Panc1 (cell line): ENCODE data around the gene AOC2. TPM values are rescaled to one million over a fixed set of nuclear protein-coding genes. Genes with fewer than 3 reads are reported as not detected.

ENCODE experiments used
- ATAC-seq: fragments of 200-7000 bp; cut with Tn5 transposase; 2 replicates; pipeline ENCODE4 v1.9.1; 2020; ENCODE audit warnings: mild to moderate bottlenecking, moderate library complexity
- BruUV-seq: library from RNA; stranded (reverse); fragments of 400-500 nt; replicated peaks from 2 replicates; lab custom pipeline; 2021; lab: Mats Ljungman, UMichigan
- CTCF ChIA-PET: fragments of 300-600 bp; sonication (Branson Sonifier 250); formaldehyde crosslinking; loops from one replicate; lab custom pipeline; 2022; ENCODE audit warnings: antibody characterized with exemption; lab: Charles Lee
- POLR2A ChIA-PET: fragments of 300-600 bp; sonication (Branson Sonifier 250); formaldehyde crosslinking; loops from one replicate; lab custom pipeline; 2022; ENCODE audit warnings: antibody characterized with exemption; lab: Charles Lee
- DNase-seq: peaks from one replicate; pipeline ENCODE4 v3.0.0-alpha.2; 2010; ENCODE audit warnings: low read depth, low spot score
- H3K27ac ChIP-seq: 2 replicates; pipeline ENCODE4 v1.5.1; 2011; ENCODE audit warnings: mild to moderate bottlenecking, low read length, inconsistent platforms
- H3K27me3 ChIP-seq: fragments of 200-500 bp; sonication (Bioruptor generic); 2 replicates; pipeline ENCODE4 v1.6.0; 2014; ENCODE audit warnings: low read length, inconsistent platforms; ENCODE audit not compliant: control insufficient read depth, insufficient read depth
- H3K36me3 ChIP-seq: fragments of 200-500 bp; sonication (Bioruptor generic); 2 replicates; pipeline ENCODE4 v1.5.1; 2014; ENCODE audit warnings: inconsistent platforms, mild to moderate bottlenecking, low read length, moderate library complexity; ENCODE audit not compliant: control insufficient read depth, insufficient read depth
- H3K4me1 ChIP-seq: 2 replicates; pipeline ENCODE4 v1.5.1; 2011; ENCODE audit warnings: inconsistent platforms, mild to moderate bottlenecking, low read length, moderate library complexity; ENCODE audit not compliant: control insufficient read depth, insufficient read depth
- H3K4me3 ChIP-seq, 2 experiments: 2 replicates each; pipeline ENCODE4 v1.5.1; 2011 to 2012; ENCODE audit warnings: low read depth in 2 of 2, low read length in 2 of 2, mild to moderate bottlenecking in 2 of 2, inconsistent platforms in 1 of 2, moderate library complexity in 1 of 2
- H3K9me3 ChIP-seq: fragments of 200-500 bp; sonication (Bioruptor generic); 2 replicates; pipeline ENCODE4 v1.5.1; 2014; ENCODE audit warnings: low read depth, mild to moderate bottlenecking, inconsistent platforms, low read length, moderate library complexity; ENCODE audit not compliant: control insufficient read depth, insufficient read depth
- POLR2AphosphoS5 ChIP-seq: IDR thresholded peaks from 2 replicates; pipeline ENCODE4 v1.6.1; 2012; ENCODE audit warnings: mild to moderate bottlenecking, low read depth, low read length, moderate library complexity
- REST ChIP-seq, 2 experiments: IDR thresholded peaks; 2 replicates each; pipeline ENCODE4 v1.6.1; 2011 to 2012; ENCODE audit warnings: low read depth in 2 of 2, control low read depth in 1 of 2, low read length in 1 of 2, mild to moderate bottlenecking in 1 of 2, moderate library complexity in 1 of 2; ENCODE audit not compliant: insufficient read depth in 1 of 2
- SIN3A ChIP-seq: IDR thresholded peaks from 2 replicates; pipeline ENCODE4 v1.6.1; 2012; ENCODE audit warnings: low read depth, mild to moderate bottlenecking, low read length, moderate library complexity, borderline replicate concordance; ENCODE audit not compliant: insufficient read depth
- TCF7L2 ChIP-seq: IDR thresholded peaks from 2 replicates; pipeline ENCODE4 v1.6.1; 2011; ENCODE audit warnings: mild to moderate bottlenecking, low read depth, low read length, inconsistent platforms
- in situ Hi-C: cut with HindIII; loops from 2 replicates; pipeline ENCODE4 v1.10.0; 2016; ENCODE audit warnings: low sequenced_read_pairs, low pct_unique_long_range_greater_than_20kb
- intact Hi-C: fragments of 100-400 bp; cut with micrococcal nuclease; formaldehyde crosslinking; loops from one replicate; pipeline ENCODE4 v1.10.0; 2022; ENCODE audit not compliant: unreplicated experiment
- total RNA-seq: library from RNA; stranded (reverse); gene quantifications from one replicate; pipeline ENCODE4 v1.2.1, GENCODE V29; 2021; ENCODE audit not compliant: unreplicated experiment
- TF ChIP-seq, protein P1 (sequence below): fragments of 450-650 bp; IDR thresholded peaks from 2 replicates; pipeline ENCODE4 v1.5.1; 2017; ENCODE audit warnings: mild to moderate bottlenecking

The AOC2 gene
- total RNA-seq, 1 experiment from 2014 or later = 0.85 TPM

- ATAC-seq (no peak), DNase-seq (no peak)
- peaks cover 4% of the 10 kb centered on the region for H3K4me1 ChIP-seq
- H3K27me3 ChIP-seq = no peaks in the 10 kb centered on the region
- in situ Hi-C loops = no loop called here
- TF ChIP-seq REST (IDR thresholded peaks at IDR 0.05; ENCODE audit: insufficient read depth in 1 of 2, low read depth in 2 of 2, low read length in 1 of 2) = no peak
- TF ChIP-seq, protein P1, sequence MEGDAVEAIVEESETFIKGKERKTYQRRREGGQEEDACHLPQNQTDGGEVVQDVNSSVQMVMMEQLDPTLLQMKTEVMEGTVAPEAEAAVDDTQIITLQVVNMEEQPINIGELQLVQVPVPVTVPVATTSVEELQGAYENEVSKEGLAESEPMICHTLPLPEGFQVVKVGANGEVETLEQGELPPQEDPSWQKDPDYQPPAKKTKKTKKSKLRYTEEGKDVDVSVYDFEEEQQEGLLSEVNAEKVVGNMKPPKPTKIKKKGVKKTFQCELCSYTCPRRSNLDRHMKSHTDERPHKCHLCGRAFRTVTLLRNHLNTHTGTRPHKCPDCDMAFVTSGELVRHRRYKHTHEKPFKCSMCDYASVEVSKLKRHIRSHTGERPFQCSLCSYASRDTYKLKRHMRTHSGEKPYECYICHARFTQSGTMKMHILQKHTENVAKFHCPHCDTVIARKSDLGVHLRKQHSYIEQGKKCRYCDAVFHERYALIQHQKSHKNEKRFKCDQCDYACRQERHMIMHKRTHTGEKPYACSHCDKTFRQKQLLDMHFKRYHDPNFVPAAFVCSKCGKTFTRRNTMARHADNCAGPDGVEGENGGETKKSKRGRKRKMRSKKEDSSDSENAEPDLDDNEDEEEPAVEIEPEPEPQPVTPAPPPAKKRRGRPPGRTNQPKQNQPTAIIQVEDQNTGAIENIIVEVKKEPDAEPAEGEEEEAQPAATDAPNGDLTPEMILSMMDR = no peak
- H3K9me3 ChIP-seq = no peaks in the 10 kb centered on the region
- intact Hi-C loops = no loop called here
- H3K4me3 ChIP-seq = no peak overlapping the region
- no peak overlapping the region for H3K27ac ChIP-seq
- ChIA-PET CTCF (interaction anchor here (0.6 to 0.7 kb wide), 2 partner anchors 16 to 121 kb away, joined by 3 to 12 read pairs; no protein-coding TSS in a partner anchor), POLR2A (interaction anchor here (0.5 kb wide), 1 partner anchor 12 kb away, joined by 7 read pairs; no protein-coding TSS in a partner anchor)
- peaks cover 7% of the 10 kb centered on the region for H3K36me3 ChIP-seq
- no TSS peak for BruUV-seq
These were observed 26.5 kb upstream of the AOC2 start for GRCh38 chr17:42817866-42818265.

DNA sequence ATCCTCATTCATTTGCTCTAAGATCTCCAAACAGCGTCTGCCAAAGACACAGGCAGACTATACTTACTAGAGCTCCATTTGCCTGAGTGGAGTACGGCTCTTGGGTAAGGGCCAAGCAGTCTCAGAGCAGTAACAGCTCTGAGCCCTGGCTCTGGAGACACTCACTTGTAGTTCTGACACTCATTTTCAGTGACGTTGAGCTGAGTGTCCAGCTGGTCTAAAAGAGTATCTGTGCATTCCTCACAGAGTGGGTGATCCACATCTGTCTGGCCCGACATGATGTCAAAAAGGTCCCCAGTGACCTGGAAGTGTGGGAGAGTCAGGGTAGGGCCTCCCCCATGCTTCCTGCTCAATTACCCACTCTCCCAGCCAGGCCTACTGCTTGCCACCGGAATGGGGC, 26.0 kb upstream of the AOC2 start:
- H3K27me3 ChIP-seq = no peaks in the 10 kb centered on the region
- H3K4me3 ChIP-seq = no peak overlapping the region
- H3K36me3 ChIP-seq = peaks cover 7% of the 10 kb centered on the region
- in situ Hi-C loops = no loop called here
- BruUV-seq = no TSS peak
- no peak for TF ChIP-seq SIN3A
- no peak for TF ChIP-seq POLR2AphosphoS5
- TF ChIP-seq TCF7L2 = no peak
- TF ChIP-seq, protein P1 = no peak
- TF ChIP-seq REST (IDR thresholded peaks at IDR 0.05; ENCODE audit: insufficient read depth in 1 of 2, low read depth in 2 of 2, low read length in 1 of 2) = no peak
- H3K27ac ChIP-seq = no peak overlapping the region
- ChIA-PET CTCF (interaction anchor here (0.6 to 0.7 kb wide), 2 partner anchors 16 to 121 kb away, joined by 3 to 12 read pairs; no protein-coding TSS in a partner anchor), POLR2A (interaction anchor here (0.5 kb wide), 1 partner anchor 11 kb away, joined by 7 read pairs; no protein-coding TSS in a partner anchor)
- peaks cover 7% of the 10 kb centered on the region for H3K4me1 ChIP-seq
- ATAC-seq = no peak
- H3K9me3 ChIP-seq = no peaks in the 10 kb centered on the region
- intact Hi-C loops = no loop called here
- no peak for DNase-seq
